Tibial artery (tissue), 4 donors: Measurements from ENCODE around the gene PDIA6.

Experiments used
- DNase-seq, 2 donors: peaks; one replicate each; pipeline ENCODE4 v3.0.0-alpha.2; 2019
- H3K27ac ChIP-seq, 2 donors: fragments of 200-600 bp; sonication (generic) in 1 of 2; 1 replicate in 1 of 2; 2 replicates in 1 of 2; pipeline ENCODE4 v1.5.1; 2018 to 2019; ENCODE audit warnings: mild to moderate bottlenecking in 1 of 2
- H3K27me3 ChIP-seq, 2 donors: fragments of 200-600 bp; sonication (generic) in 1 of 2; one replicate each; pipeline versions ENCODE4 v1.5.1 to v1.6.0; 2016 to 2019
- H3K36me3 ChIP-seq, 3 donors: fragments of 200-600 bp; sonication (generic) in 2 of 3; one replicate each; pipeline ENCODE4 v1.5.1; 2016 to 2019; ENCODE audit warnings: mild to moderate bottlenecking in 2 of 3
- H3K4me1 ChIP-seq, 4 donors: fragments of 200-600 bp; sonication (generic) in 2 of 4; 1 replicate in 3 of 4; 2 replicates in 1 of 4; pipeline ENCODE4 v1.5.1; 2016 to 2019
- H3K4me3 ChIP-seq, 2 donors: fragments of 200-600 bp; sonication (generic) in 1 of 2; 1 replicate in 1 of 2; 2 replicates in 1 of 2; pipeline ENCODE4 v1.5.1; 2018 to 2019; ENCODE audit warnings: mild to moderate bottlenecking in 2 of 2
- H3K9me3 ChIP-seq, 3 donors: fragments of 200-600 bp; sonication (generic) in 1 of 3; one replicate each; pipeline ENCODE4 v1.5.1; 2016 to 2019
- intact Hi-C: fragments of 100-400 bp; cut with DNase I; formaldehyde crosslinking; loops from one replicate; pipeline ENCODE4 v1.15.0; 2023; ENCODE audit warnings: low total_unique reads
- TF ChIP-seq, protein P1 (sequence below), 2 experiments: fragments of 200-600 bp in 1 of 2; fragments of 450-650 bp in 1 of 2; IDR thresholded peaks; one replicate each; pipeline ENCODE4 v1.5.1; 2017 to 2019; ENCODE audit warnings: antibody characterized with exemption in 2 of 2, mild to moderate bottlenecking in 1 of 2, moderate library complexity in 1 of 2

PDIA6 gene

GRCh38 chr2:10757814-10758286, 54.7 kb downstream of the PDIA6 start:
- no peak overlapping the region for H3K4me3 ChIP-seq
- no peaks in the 10 kb centered on the region for H3K36me3 ChIP-seq
- no peaks in the 10 kb centered on the region for H3K9me3 ChIP-seq
- no peak overlapping the region for H3K27ac ChIP-seq
- intact Hi-C loops, result no loop called here
- no peaks in the 10 kb centered on the region for H3K4me1 ChIP-seq
- DNase-seq, result no peak
- TF ChIP-seq, protein P1, sequence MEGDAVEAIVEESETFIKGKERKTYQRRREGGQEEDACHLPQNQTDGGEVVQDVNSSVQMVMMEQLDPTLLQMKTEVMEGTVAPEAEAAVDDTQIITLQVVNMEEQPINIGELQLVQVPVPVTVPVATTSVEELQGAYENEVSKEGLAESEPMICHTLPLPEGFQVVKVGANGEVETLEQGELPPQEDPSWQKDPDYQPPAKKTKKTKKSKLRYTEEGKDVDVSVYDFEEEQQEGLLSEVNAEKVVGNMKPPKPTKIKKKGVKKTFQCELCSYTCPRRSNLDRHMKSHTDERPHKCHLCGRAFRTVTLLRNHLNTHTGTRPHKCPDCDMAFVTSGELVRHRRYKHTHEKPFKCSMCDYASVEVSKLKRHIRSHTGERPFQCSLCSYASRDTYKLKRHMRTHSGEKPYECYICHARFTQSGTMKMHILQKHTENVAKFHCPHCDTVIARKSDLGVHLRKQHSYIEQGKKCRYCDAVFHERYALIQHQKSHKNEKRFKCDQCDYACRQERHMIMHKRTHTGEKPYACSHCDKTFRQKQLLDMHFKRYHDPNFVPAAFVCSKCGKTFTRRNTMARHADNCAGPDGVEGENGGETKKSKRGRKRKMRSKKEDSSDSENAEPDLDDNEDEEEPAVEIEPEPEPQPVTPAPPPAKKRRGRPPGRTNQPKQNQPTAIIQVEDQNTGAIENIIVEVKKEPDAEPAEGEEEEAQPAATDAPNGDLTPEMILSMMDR (IDR thresholded peaks at IDR 0.05), result no peak
- peaks cover 0 to 4% of the 10 kb centered on the region in 2 donors for H3K27me3 ChIP-seq

GRCh38 chr2:10755621-10756020, 57.0 kb downstream of the PDIA6 start:
- H3K4me1 ChIP-seq, result no peaks in the 10 kb centered on the region
- no peaks in the 10 kb centered on the region for H3K27me3 ChIP-seq
- intact Hi-C loops, result no loop called here
- H3K4me3 ChIP-seq, result no peak overlapping the region
- TF ChIP-seq, protein P1 (IDR thresholded peaks at IDR 0.05), result no peak
- no peak for DNase-seq
- H3K27ac ChIP-seq, result no peak overlapping the region
- no peaks in the 10 kb centered on the region for H3K9me3 ChIP-seq
- no peaks in the 10 kb centered on the region for H3K36me3 ChIP-seq

GRCh38 chr2:10753876-10754275, 58.7 kb downstream of the PDIA6 start:
- H3K36me3 ChIP-seq, result no peaks in the 10 kb centered on the region
- no peak for DNase-seq
- intact Hi-C loops, result no loop called here
- TF ChIP-seq, protein P1 (IDR thresholded peaks at IDR 0.05), result no peak
- no peaks in the 10 kb centered on the region for H3K27me3 ChIP-seq
- H3K27ac ChIP-seq, result no peak overlapping the region
- H3K4me3 ChIP-seq, result no peak overlapping the region
- H3K9me3 ChIP-seq, result no peaks in the 10 kb centered on the region
- no peaks in the 10 kb centered on the region for H3K4me1 ChIP-seq

- Histone ChIP-seq H3K4me1 (no peaks in the 10 kb centered on the region), H3K9me3 (no peaks in the 10 kb centered on the region), H3K4me3 (no peak overlapping the region), H3K27me3 (no peaks in the 10 kb centered on the region), H3K36me3 (no peaks in the 10 kb centered on the region), H3K27ac (no peak overlapping the region)
- intact Hi-C loops, result no loop called here
- TF ChIP-seq, protein P1 (IDR thresholded peaks at IDR 0.05), result no peak
- DNase-seq, result no peak
These were observed 59.4 kb downstream of the PDIA6 start for GRCh38 chr2:10753156-10753555.

GRCh38 chr2:10752236-10752635, 60.3 kb downstream of the PDIA6 start:
- no peaks in the 10 kb centered on the region for H3K4me1 ChIP-seq
- no peak for DNase-seq
- intact Hi-C loops, result no loop called here
- H3K4me3 ChIP-seq, result no peak overlapping the region
- H3K9me3 ChIP-seq, result no peaks in the 10 kb centered on the region
- H3K27ac ChIP-seq, result no peak overlapping the region
- H3K36me3 ChIP-seq, result no peaks in the 10 kb centered on the region
- H3K27me3 ChIP-seq, result no peaks in the 10 kb centered on the region
- TF ChIP-seq, protein P1 (IDR thresholded peaks at IDR 0.05), result no peak

GRCh38 chr2:10750610-10751009, 62.0 kb downstream of the PDIA6 start:
- TF ChIP-seq, protein P1 (IDR thresholded peaks at IDR 0.05), result no peak
- H3K36me3 ChIP-seq, result no peaks in the 10 kb centered on the region
- no peaks in the 10 kb centered on the region for H3K27me3 ChIP-seq
- H3K4me1 ChIP-seq, result no peaks in the 10 kb centered on the region
- intact Hi-C loops, result no loop called here
- no peak overlapping the region for H3K4me3 ChIP-seq
- DNase-seq, result no peak
- no peak overlapping the region for H3K27ac ChIP-seq
- no peaks in the 10 kb centered on the region for H3K9me3 ChIP-seq
